SK-N-SH (cell line): Measurements from ENCODE around the gene PRR16. TPM values are rescaled to one million over a fixed set of nuclear protein-coding genes. Genes with fewer than 3 reads are reported as not detected.

Experiments used
- CTCF ChIA-PET: fragments of 300-600, 350-600 bp; formaldehyde crosslinking; extraction: SDS; loops from one replicate; lab custom pipeline; 2021; lab: Yijun Ruan, JAX
- POLR2A ChIA-PET: fragments of 350-600 bp; sonication (Branson Sonifier 250); formaldehyde crosslinking; extraction: SDS; loops from one replicate; lab custom pipeline; 2020; ENCODE audit warnings: antibody characterized with exemption, inconsistent platforms; lab: Yijun Ruan, JAX
- DNase-seq: peaks from one replicate; pipeline ENCODE4 v3.0.0; 2012
- H2AFZ ChIP-seq: fragments of 200-600 bp; sonication (generic); 2 replicates; pipeline ENCODE4 v1.8.1; 2016; ENCODE audit warnings: antibody characterized with exemption, mild to moderate bottlenecking, low read depth
- H3F3A ChIP-seq: fragments of 200-600 bp; sonication (generic); replicated peaks from 2 replicates; pipeline ENCODE3; 2016; ENCODE audit warnings: antibody characterized with exemption, mild to moderate bottlenecking; ENCODE audit not compliant: insufficient read depth
- H3K27ac ChIP-seq, 2 experiments: fragments of 200-500 bp in 1 of 2; fragments of 200-600 bp in 1 of 2; sonication (Bioruptor generic) in 1 of 2; sonication (generic), shearing (Covaris generic) in 1 of 2; 2 replicates each; pipeline versions ENCODE4 v1.5.1 to v1.6.1; 2014 to 2016; ENCODE audit warnings: low read depth in 2 of 2, inconsistent platforms in 1 of 2, low read length in 1 of 2, mild to moderate bottlenecking in 1 of 2, mixed read lengths in 1 of 2
- H3K27me3 ChIP-seq: fragments of 200-600 bp; sonication (generic), shearing (Covaris generic); 2 replicates; pipeline ENCODE4 v1.6.1; 2016; ENCODE audit warnings: mixed run types; ENCODE audit not compliant: insufficient read depth
- H3K36me3 ChIP-seq, 2 experiments: fragments of 200-500 bp in 1 of 2; fragments of 200-600 bp in 1 of 2; sonication (Bioruptor generic) in 1 of 2; sonication (generic) in 1 of 2; replicated peaks in 1 of 2; 2 replicates each; pipeline versions ENCODE3 to v1.5.1; 2014 to 2016; ENCODE audit warnings: low read length in 1 of 2, mild to moderate bottlenecking in 1 of 2; ENCODE audit not compliant: insufficient read depth in 2 of 2, control insufficient read depth in 1 of 2
- H3K4me1 ChIP-seq, 2 experiments: fragments of 200-500 bp in 1 of 2; fragments of 200-600 bp in 1 of 2; sonication (Bioruptor generic) in 1 of 2; sonication (generic), shearing (Covaris generic) in 1 of 2; 2 replicates each; pipeline versions ENCODE4 v1.5.1 to v1.6.1; 2014 to 2016; ENCODE audit warnings: low read depth in 1 of 2, low read length in 1 of 2, mixed run types in 1 of 2; ENCODE audit not compliant: insufficient read depth in 2 of 2, control insufficient read depth in 1 of 2
- H3K4me2 ChIP-seq: fragments of 200-600 bp; sonication (generic), shearing (Covaris generic); 2 replicates; pipeline ENCODE4 v1.6.1; 2017; ENCODE audit warnings: mixed run types
- H3K4me3 ChIP-seq, 2 experiments: fragments of 200-500 bp in 1 of 2; fragments of 200-600 bp in 1 of 2; sonication (Bioruptor generic) in 1 of 2; sonication (generic), shearing (Covaris generic) in 1 of 2; 2 replicates each; pipeline versions ENCODE4 v1.5.1 to v1.8.1; 2014 to 2016; ENCODE audit warnings: low read depth in 2 of 2, inconsistent platforms in 1 of 2, low read length in 1 of 2, mild to moderate bottlenecking in 1 of 2, mixed read lengths in 1 of 2, moderate library complexity in 1 of 2
- H3K79me2 ChIP-seq: fragments of 200-600 bp; sonication (generic); 2 replicates; pipeline ENCODE4 v1.8.1; 2017; ENCODE audit warnings: mild to moderate bottlenecking; ENCODE audit not compliant: insufficient read depth
- H3K9ac ChIP-seq: fragments of 200-600 bp; sonication (generic); 2 replicates; pipeline ENCODE4 v1.6.1; 2017; ENCODE audit warnings: mixed run types
- H3K9me2 ChIP-seq: fragments of 200-600 bp; sonication (generic); 2 replicates; pipeline ENCODE4 v1.6.1; 2017; ENCODE audit warnings: mixed run types
- H3K9me3 ChIP-seq: fragments of 200-600 bp; sonication (generic); 2 replicates; pipeline ENCODE4 v1.6.1; 2017; ENCODE audit warnings: mixed run types, mild to moderate bottlenecking, moderate library complexity
- H4K20me1 ChIP-seq: fragments of 200-600 bp; sonication (generic); 2 replicates; pipeline ENCODE4 v1.6.1; 2017; ENCODE audit warnings: mild to moderate bottlenecking, mixed run types; ENCODE audit not compliant: insufficient read depth
- EZH2phosphoT487 ChIP-seq: fragments of 200-600 bp; sonication (generic); IDR thresholded peaks from 2 replicates; pipeline ENCODE4 v1.6.1; 2017; ENCODE audit warnings: low read depth, mixed run types, mild to moderate bottlenecking, antibody characterized with exemption, moderate library complexity, borderline replicate concordance
- FOXJ3 ChIP-seq: sonication (generic); formaldehyde crosslinking; IDR thresholded peaks from 2 replicates; pipeline ENCODE4 v1.5.1; 2020; ENCODE audit warnings: mild to moderate bottlenecking, missing genetic modification reagents
- GABPA ChIP-seq: IDR thresholded peaks from 2 replicates; pipeline ENCODE4 v1.4.0; 2012; ENCODE audit warnings: low read depth, mild to moderate bottlenecking
- MEF2A ChIP-seq: IDR thresholded peaks from 2 replicates; pipeline ENCODE4 v1.4.0; 2012; ENCODE audit warnings: low read depth, borderline replicate concordance
- POLR2AphosphoS5 ChIP-seq: IDR thresholded peaks from 2 replicates; pipeline ENCODE4 v1.6.1; 2012; ENCODE audit warnings: low read depth, low read length
- RAD21 ChIP-seq: IDR thresholded peaks from 2 replicates; pipeline ENCODE4 v1.6.1; 2012; ENCODE audit warnings: mild to moderate bottlenecking, low read length
- WGBS: methylation state at CpG from one replicate; pipeline ENCODE4 v1.1.6; 2017; ENCODE audit warnings: low lambda C conversion rate; 5-methylcytosine and 5-hydroxymethylcytosine counted together
- polyA plus RNA-seq, 3 experiments: library from polyadenylated mRNA; depleted of rRNA; stranded (reverse); fragments of >200 nt; gene quantifications; 2 replicates each; pipeline ENCODE4 v1.2.3, GENCODE V29; 2012
- small RNA-seq, 7 experiments: library from RNA; depleted of rRNA; stranded (forward); fragments of <200 nt; gene quantifications; one replicate each; pipeline ENCODE3, GENCODE V24; 2012
- TF ChIP-seq, protein P1 (sequence below): fragments of 200-600 bp; sonication (generic); IDR thresholded peaks from 2 replicates; pipeline ENCODE4 v1.6.1; 2017; ENCODE audit warnings: antibody characterized with exemption, mild to moderate bottlenecking, moderate library complexity
- TF ChIP-seq, protein P2 (sequence below): IDR thresholded peaks from 2 replicates; pipeline ENCODE4 v1.4.0; 2012; ENCODE audit warnings: low read depth, borderline replicate concordance

The PRR16 gene
- polyA plus RNA-seq, 1 of the 3 experiments (the other 2 are of a cell fraction), result 26.7 TPM

DNA sequence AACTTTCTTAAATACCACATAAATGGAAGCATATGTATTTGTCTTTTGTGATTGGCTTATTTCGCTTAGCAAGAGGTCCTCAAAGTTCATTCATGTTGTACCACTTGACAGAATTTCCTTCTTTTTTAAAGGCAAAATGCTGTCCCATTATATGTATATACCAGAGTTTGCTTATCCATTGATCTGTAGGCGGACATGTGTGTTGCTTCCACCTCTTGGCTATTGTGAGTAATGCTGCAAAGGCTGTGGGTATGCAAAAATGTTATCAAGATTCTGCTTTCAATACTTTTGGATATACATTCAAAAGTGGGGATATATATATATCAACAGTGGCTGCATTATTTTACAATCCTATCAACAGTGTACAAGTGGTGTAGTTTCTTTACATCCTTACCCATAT is 271.0 kb downstream of the PRR16 start:
- H3K4me1 ChIP-seq, result no peaks in the 10 kb centered on the region; a peak in 1 of 4 replicates
- no peaks in the 10 kb centered on the region for H3K9me2 ChIP-seq
- no peak overlapping the region for H3K4me3 ChIP-seq
- H3K36me3 ChIP-seq, result no peaks in the 10 kb centered on the region
- H3K27me3 ChIP-seq, result no peaks in the 10 kb centered on the region
- H2AFZ ChIP-seq, result peak overlapping the region; percentile 48; the same call in 1 of the 2 replicates
- 88% methylated on average over 2 of the region's 2 CpGs for WGBS
- H4K20me1 ChIP-seq, result no peaks in the 10 kb centered on the region
- no peak overlapping the region for H3K9ac ChIP-seq
- no peak overlapping the region for H3K27ac ChIP-seq
- CTCF ChIA-PET, result interaction anchor here (1.5 kb wide), 1 partner anchor 10 kb away, joined by 6 read pairs; no protein-coding TSS in a partner anchor
- H3K79me2 ChIP-seq, result no peaks in the 10 kb centered on the region
- POLR2A ChIA-PET, result no interaction called here
- H3K4me2 ChIP-seq, result no peak overlapping the region
- no peaks in the 10 kb centered on the region for H3F3A ChIP-seq
- DNase-seq, result no peak
- H3K9me3 ChIP-seq, result no peaks in the 10 kb centered on the region
- no peak for TF ChIP-seq MEF2A
- TF ChIP-seq, protein P1, sequence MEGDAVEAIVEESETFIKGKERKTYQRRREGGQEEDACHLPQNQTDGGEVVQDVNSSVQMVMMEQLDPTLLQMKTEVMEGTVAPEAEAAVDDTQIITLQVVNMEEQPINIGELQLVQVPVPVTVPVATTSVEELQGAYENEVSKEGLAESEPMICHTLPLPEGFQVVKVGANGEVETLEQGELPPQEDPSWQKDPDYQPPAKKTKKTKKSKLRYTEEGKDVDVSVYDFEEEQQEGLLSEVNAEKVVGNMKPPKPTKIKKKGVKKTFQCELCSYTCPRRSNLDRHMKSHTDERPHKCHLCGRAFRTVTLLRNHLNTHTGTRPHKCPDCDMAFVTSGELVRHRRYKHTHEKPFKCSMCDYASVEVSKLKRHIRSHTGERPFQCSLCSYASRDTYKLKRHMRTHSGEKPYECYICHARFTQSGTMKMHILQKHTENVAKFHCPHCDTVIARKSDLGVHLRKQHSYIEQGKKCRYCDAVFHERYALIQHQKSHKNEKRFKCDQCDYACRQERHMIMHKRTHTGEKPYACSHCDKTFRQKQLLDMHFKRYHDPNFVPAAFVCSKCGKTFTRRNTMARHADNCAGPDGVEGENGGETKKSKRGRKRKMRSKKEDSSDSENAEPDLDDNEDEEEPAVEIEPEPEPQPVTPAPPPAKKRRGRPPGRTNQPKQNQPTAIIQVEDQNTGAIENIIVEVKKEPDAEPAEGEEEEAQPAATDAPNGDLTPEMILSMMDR, result peak; percentile 30
- TF ChIP-seq RAD21, result peak; percentile 37
- TF ChIP-seq POLR2AphosphoS5, result no peak
- TF ChIP-seq FOXJ3 (CRISPR knock-in tag), result no peak
- TF ChIP-seq, protein P2, sequence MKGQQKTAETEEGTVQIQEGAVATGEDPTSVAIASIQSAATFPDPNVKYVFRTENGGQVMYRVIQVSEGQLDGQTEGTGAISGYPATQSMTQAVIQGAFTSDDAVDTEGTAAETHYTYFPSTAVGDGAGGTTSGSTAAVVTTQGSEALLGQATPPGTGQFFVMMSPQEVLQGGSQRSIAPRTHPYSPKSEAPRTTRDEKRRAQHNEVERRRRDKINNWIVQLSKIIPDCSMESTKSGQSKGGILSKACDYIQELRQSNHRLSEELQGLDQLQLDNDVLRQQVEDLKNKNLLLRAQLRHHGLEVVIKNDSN, result no peak
- TF ChIP-seq EZH2phosphoT487, result no peak
- no peak for TF ChIP-seq GABPA
- TF ChIP-seq, all 33 proteins: peak for 2

Small RNA genes lying within 50 kb of the gene (small RNA-seq; reads per million reads assigned to genes)
- gene PRELID3BP8 (0 reads per million in 7 experiments), gene RNU4-69P (0 reads per million in 7 experiments)
